ENCODE results near the gene TRIM62. TPM values are rescaled to one million over a fixed set of nuclear protein-coding genes. Genes with fewer than 3 reads are reported as not detected.

TRIM62 gene
- total RNA-seq, 1 donor from 2014 or later = 14.0 TPM

DNA sequence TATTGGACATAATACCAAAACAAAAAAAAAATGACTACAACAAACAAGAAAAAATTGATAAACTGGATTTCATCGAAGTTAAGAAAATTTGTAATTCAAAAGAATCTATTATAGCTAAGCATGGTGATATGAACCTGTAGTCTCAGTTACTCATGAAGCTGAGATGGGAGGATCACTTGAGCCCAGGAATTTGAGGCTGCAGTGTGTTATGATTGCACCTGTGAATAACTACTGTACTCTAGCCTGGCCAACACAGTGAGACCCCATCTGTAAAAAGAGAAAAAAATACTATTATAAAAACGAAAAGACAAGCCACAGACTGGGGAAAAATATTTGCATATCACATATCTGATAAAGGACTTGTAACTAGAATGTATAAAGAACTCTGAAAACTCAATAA, 24.5 kb upstream of the TRIM62 start:
- Mint-ChIP-seq H3K27me3 (peaks cover 10% of the 10 kb centered on the region), H3K4me1 (ENCODE audit: unreplicated experiment) (no peaks in the 10 kb centered on the region), H3K9me3 (no peaks in the 10 kb centered on the region), H3K27ac (no peak overlapping the region), H3K4me3 (no peak overlapping the region), H3K36me3 (no peaks in the 10 kb centered on the region)
- no peak for DNase-seq (ENCODE audit: extremely low spot score, unreplicated experiment)
- TF ChIP-seq, protein P1, sequence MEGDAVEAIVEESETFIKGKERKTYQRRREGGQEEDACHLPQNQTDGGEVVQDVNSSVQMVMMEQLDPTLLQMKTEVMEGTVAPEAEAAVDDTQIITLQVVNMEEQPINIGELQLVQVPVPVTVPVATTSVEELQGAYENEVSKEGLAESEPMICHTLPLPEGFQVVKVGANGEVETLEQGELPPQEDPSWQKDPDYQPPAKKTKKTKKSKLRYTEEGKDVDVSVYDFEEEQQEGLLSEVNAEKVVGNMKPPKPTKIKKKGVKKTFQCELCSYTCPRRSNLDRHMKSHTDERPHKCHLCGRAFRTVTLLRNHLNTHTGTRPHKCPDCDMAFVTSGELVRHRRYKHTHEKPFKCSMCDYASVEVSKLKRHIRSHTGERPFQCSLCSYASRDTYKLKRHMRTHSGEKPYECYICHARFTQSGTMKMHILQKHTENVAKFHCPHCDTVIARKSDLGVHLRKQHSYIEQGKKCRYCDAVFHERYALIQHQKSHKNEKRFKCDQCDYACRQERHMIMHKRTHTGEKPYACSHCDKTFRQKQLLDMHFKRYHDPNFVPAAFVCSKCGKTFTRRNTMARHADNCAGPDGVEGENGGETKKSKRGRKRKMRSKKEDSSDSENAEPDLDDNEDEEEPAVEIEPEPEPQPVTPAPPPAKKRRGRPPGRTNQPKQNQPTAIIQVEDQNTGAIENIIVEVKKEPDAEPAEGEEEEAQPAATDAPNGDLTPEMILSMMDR (conservative IDR thresholded peaks at IDR 0.05) = no peak

DNA sequence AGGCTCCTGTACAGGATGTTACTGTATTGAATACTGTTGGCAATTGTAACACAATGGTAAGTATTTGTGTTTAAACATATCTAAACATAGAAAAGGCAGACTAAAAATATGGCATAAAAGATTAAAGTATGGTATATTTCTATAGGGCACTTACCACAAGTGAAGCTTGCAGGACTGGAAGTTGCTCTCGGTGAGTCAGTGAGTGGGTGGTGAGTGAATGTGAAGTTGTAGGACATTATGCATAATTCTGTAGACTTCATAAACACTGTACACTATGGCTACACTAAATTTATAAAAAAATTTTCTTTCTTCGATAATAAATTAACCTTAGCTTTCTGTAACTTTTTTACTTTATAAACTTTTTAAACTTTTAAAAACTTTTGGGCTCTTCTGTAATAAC, 13.7 kb upstream of the TRIM62 start:
- no peaks in the 10 kb centered on the region for H3K9me3 Mint-ChIP-seq
- H3K4me1 Mint-ChIP-seq (ENCODE audit: unreplicated experiment) = no peaks in the 10 kb centered on the region
- no peak overlapping the region for H3K4me3 Mint-ChIP-seq
- H3K27ac Mint-ChIP-seq = no peak overlapping the region
- H3K36me3 Mint-ChIP-seq = no peaks in the 10 kb centered on the region
- TF ChIP-seq, protein P1 (conservative IDR thresholded peaks at IDR 0.05) = no peak
- no peaks in the 10 kb centered on the region for H3K27me3 Mint-ChIP-seq
- DNase-seq (ENCODE audit: extremely low spot score, unreplicated experiment) = no peak

GRCh38 chr1:33191731-33192275, 10.0 kb upstream of the TRIM62 start:
- no peaks in the 10 kb centered on the region for H3K9me3 Mint-ChIP-seq
- H3K4me3 Mint-ChIP-seq = no peak overlapping the region
- H3K27me3 Mint-ChIP-seq = no peaks in the 10 kb centered on the region
- TF ChIP-seq, protein P1 (conservative IDR thresholded peaks at IDR 0.05) = no peak
- no peaks in the 10 kb centered on the region for H3K4me1 Mint-ChIP-seq (ENCODE audit: unreplicated experiment)
- no peak for DNase-seq (ENCODE audit: extremely low spot score, unreplicated experiment)
- H3K36me3 Mint-ChIP-seq = no peaks in the 10 kb centered on the region
- no peak overlapping the region for H3K27ac Mint-ChIP-seq

GRCh38 chr1:33190701-33191100, 8.9 kb upstream of the TRIM62 start:
- Mint-ChIP-seq H3K9me3 (no peaks in the 10 kb centered on the region), H3K27ac (no peak overlapping the region), H3K27me3 (no peaks in the 10 kb centered on the region), H3K4me3 (no peak overlapping the region), H3K4me1 (ENCODE audit: unreplicated experiment) (no peaks in the 10 kb centered on the region), H3K36me3 (no peaks in the 10 kb centered on the region)
- DNase-seq (ENCODE audit: extremely low spot score, unreplicated experiment) = no peak
- TF ChIP-seq, protein P1 (conservative IDR thresholded peaks at IDR 0.05) = no peak

GRCh38 chr1:33188572-33189275, 6.9 kb upstream of the TRIM62 start:
- Mint-ChIP-seq H3K27ac (no peak overlapping the region), H3K9me3 (no peaks in the 10 kb centered on the region), H3K27me3 (no peaks in the 10 kb centered on the region), H3K36me3 (no peaks in the 10 kb centered on the region), H3K4me1 (ENCODE audit: unreplicated experiment) (no peaks in the 10 kb centered on the region), H3K4me3 (no peak overlapping the region)
- DNase-seq (ENCODE audit: extremely low spot score, unreplicated experiment) = no peak
- TF ChIP-seq, protein P1 (conservative IDR thresholded peaks at IDR 0.05) = no peak
